ENCODE measurements around the gene MMP8. TPM values are rescaled to one million over a fixed set of nuclear protein-coding genes. Genes with fewer than 3 reads are reported as not detected.

Gene MMP8, protein sequence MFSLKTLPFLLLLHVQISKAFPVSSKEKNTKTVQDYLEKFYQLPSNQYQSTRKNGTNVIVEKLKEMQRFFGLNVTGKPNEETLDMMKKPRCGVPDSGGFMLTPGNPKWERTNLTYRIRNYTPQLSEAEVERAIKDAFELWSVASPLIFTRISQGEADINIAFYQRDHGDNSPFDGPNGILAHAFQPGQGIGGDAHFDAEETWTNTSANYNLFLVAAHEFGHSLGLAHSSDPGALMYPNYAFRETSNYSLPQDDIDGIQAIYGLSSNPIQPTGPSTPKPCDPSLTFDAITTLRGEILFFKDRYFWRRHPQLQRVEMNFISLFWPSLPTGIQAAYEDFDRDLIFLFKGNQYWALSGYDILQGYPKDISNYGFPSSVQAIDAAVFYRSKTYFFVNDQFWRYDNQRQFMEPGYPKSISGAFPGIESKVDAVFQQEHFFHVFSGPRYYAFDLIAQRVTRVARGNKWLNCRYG
- total RNA-seq: not detected

DNA sequence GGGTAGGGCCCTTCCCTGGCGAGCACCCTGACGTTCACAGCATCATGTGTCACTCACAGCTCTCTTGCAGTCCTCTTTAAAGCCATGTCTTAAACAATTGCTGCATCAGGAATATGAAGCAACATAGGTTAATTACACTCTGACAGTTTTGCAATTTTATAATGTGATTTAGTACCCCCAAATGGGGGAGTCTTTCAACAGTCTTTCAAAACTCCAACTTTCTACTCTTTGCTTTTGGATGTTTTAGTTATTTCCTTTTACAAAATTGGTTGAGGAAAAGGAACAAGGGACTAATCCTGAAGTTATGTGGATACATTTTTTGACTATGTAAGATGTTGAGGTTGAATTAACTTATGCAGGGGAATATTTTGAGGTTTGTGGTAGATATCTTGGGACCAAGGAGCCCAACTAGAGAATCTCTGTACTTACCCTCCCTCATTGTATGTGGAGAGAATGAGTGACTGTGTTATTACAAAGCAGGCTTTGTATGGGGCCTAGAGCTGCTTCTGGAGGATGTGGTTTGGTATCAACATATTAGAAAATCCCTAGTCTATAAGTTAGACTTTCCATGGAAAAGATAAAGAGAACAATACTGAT is at the start of gene MMP8:
MMP8 (minus strand) TSS at position 51 of the 597 bp plus-strand sequence. CDS start 99 bp downstream, outside the sequence.
- H3K9me3 Mint-ChIP-seq (ENCODE audit: low read depth): no peaks in the 10 kb centered on the region
- H3K27ac Mint-ChIP-seq: no peak within 1 kb of the TSS
- no peak within 1 kb of the TSS for H3K4me3 Mint-ChIP-seq
- H3K4me1 Mint-ChIP-seq: no peaks in the 10 kb centered on the region
- peaks cover 2% of the 10 kb centered on the region for H3K27me3 Mint-ChIP-seq
- CTCF ChIA-PET: no interaction called here
- DNase-seq (no peak), ATAC-seq (no peak)
- no peaks in the 10 kb centered on the region for H3K36me3 Mint-ChIP-seq

DNA sequence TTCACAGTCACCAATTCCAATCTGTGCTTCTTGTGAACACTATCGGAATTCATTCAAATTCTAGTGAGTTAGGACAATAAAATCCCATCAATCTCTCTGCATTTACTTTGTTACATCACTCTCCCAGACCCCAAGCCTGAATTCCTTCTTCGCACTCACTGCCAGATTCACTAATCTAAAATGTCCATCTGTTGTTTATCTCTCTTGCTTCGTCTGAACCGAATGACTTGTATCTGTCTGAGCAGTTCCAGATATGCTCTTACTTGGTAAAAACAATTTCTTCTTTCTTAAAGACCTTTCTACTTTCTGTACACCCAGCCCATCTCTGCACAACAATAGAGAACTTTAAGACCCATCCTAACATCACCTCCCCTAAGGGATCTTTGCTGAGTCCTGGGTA is 48.6 kb upstream of the MMP8 start:
- no peaks in the 10 kb centered on the region for H3K4me1 Mint-ChIP-seq
- peaks cover under 1% of the 10 kb centered on the region for H3K27me3 Mint-ChIP-seq
- ATAC-seq: no peak
- CTCF ChIA-PET: no interaction called here
- H3K27ac Mint-ChIP-seq: no peak overlapping the region
- no peaks in the 10 kb centered on the region for H3K9me3 Mint-ChIP-seq (ENCODE audit: low read depth)
- H3K36me3 Mint-ChIP-seq: no peaks in the 10 kb centered on the region
- no peak for DNase-seq
- no peak overlapping the region for H3K4me3 Mint-ChIP-seq

DNA sequence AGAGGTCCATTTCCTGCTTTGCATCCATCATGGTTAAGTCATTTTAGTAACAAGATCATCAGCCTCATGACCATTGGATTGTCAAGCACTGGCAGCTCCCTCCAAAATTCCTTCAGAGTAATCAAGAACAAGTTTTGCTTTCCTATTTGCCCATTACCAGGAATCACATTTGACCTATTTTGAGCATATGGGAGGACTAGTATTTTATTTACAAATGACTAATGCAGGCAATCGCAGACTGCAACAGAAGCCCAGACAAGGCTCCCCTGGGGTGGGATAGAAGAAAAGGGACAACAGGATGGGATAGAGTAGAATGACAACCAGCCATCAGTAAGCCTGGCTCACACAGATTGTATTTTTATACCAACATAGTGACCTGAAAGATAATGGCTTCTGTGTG is 46.6 kb upstream of the MMP8 start:
- Mint-ChIP-seq H3K4me3 (no peak overlapping the region), H3K27me3 (no peaks in the 10 kb centered on the region), H3K4me1 (no peaks in the 10 kb centered on the region), H3K9me3 (ENCODE audit: low read depth) (no peaks in the 10 kb centered on the region), H3K36me3 (no peaks in the 10 kb centered on the region), H3K27ac (no peak overlapping the region)
- DNase-seq (no peak), ATAC-seq (no peak)
- CTCF ChIA-PET: no interaction called here

DNA sequence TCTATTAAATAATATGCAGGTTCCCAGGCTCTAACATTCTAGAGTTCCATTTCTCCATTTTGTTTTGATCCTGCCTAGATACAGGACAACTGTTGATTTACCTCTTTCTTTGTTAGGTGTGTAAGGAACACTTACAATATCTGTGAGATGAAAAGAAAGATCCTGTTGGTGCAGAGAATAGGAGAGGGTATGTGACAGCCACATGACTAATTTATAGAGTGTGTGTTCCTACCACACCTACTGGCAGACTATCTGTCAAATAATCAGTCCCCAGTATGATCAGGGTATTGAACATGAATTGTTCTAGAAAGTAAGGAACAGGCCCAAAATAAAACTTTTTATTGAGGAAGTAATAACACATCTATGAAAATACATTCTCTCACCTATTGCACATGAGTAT is 45.4 kb upstream of the MMP8 start:
- DNase-seq (no peak), ATAC-seq (no peak)
- H3K9me3 Mint-ChIP-seq (ENCODE audit: low read depth): no peaks in the 10 kb centered on the region
- no peaks in the 10 kb centered on the region for H3K27me3 Mint-ChIP-seq
- CTCF ChIA-PET: no interaction called here
- no peak overlapping the region for H3K4me3 Mint-ChIP-seq
- no peaks in the 10 kb centered on the region for H3K4me1 Mint-ChIP-seq
- H3K36me3 Mint-ChIP-seq: no peaks in the 10 kb centered on the region
- no peak overlapping the region for H3K27ac Mint-ChIP-seq

DNA sequence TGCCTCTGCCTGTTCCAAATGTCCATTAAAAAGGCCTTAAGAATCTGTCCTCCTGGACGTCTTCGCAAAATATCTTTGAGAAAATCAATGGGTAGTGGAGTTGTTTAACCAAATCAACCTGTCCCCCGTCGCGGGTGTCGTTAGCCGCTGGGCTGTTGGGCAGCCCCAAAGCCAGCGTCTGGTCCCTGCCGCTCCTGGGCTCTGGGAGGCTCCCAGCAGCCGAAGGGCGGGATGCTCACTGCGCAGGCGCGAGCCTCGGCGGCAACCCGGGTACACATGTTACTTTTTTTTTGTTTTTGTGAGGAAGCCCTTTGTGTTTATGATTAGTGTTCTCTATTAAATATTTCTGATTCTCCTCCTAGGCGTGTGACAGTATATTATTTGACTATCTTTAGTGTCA is 43.0 kb upstream of the MMP8 start:
- no peaks in the 10 kb centered on the region for H3K27me3 Mint-ChIP-seq
- ATAC-seq (no peak), DNase-seq (no peak)
- no peaks in the 10 kb centered on the region for H3K36me3 Mint-ChIP-seq
- H3K9me3 Mint-ChIP-seq (ENCODE audit: low read depth): no peaks in the 10 kb centered on the region
- H3K4me1 Mint-ChIP-seq: no peaks in the 10 kb centered on the region
- no peak overlapping the region for H3K4me3 Mint-ChIP-seq
- H3K27ac Mint-ChIP-seq: no peak overlapping the region
- CTCF ChIA-PET: no interaction called here

DNA sequence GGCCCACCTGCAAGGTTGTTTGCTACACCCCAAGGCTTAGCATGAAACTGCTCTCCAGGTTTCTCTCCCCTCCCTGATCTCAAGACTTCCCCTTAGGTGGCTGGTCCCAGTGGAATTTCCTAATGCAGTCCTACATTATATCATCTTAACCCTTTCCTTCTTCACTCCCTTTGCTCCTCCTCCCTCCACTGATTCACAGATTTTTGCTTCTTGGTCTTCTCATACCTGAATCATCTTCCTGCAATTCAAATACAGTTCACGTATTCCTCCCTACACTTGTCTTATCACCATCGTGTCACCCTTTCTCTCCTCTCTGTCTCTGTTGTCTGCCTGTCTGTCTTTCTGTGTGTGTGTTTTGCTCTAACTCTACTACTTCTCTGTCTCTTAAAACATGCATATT is 38.7 kb upstream of the MMP8 start:
- H3K4me1 Mint-ChIP-seq: peaks cover 2% of the 10 kb centered on the region
- H3K9me3 Mint-ChIP-seq (ENCODE audit: low read depth): no peaks in the 10 kb centered on the region
- CTCF ChIA-PET: no interaction called here
- H3K36me3 Mint-ChIP-seq: no peaks in the 10 kb centered on the region
- ATAC-seq (no peak), DNase-seq (no peak)
- no peak overlapping the region for H3K4me3 Mint-ChIP-seq
- no peaks in the 10 kb centered on the region for H3K27me3 Mint-ChIP-seq
- H3K27ac Mint-ChIP-seq: no peak overlapping the region

DNA sequence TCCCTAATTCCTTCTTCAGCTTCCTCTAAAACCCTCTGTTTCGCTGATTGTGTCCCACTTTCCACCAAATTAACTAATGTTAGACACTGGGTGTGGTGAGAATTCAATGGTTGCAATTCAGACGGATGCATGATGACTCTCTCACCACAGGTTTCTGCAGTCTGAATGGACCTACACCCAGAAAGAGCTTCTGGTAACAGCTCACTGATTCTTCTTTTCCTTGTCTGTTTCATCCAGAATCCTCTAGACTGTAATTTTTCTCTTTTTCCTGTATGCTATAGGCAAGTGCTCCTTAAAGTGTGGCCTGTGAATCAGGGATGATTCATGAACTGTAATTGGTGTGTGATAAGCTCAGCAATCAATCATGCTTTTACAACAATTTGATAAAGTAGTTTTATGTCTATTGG is 37.6 kb upstream of the MMP8 start:
- ATAC-seq: no peak
- CTCF ChIA-PET: interaction anchor here (0.7 kb wide), 1 partner anchor 9 kb away, joined by 3 read pairs; no protein-coding TSS in a partner anchor

DNA sequence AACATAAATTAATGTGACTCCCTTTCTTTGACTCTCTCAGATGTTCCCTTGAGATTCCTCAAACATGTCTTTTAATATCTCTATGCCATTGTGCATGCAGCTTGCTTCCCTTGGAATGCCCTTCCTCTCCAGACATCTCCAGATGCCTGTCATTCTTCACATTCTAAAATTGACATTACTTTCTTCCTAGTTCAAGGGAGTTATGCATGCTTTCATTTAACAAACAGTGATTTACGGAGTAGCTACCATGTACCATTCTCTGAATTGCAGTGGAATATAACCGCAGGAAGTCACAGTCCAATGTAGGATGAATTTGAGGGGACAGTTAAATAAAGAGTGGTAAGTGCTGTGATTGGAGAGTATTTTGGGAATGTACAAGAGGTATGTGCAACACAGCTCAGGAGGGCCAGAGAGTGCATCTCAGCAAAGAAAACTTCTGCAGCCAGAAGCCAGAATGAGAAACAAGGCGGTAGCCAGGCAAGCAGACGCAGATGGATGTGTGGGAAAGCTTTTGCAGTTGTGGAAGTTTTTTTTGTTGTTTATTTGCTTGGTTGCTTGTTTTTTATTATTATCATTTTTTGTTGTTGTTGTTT is 37.0 kb upstream of the MMP8 start:
- CTCF ChIA-PET: interaction anchor here (0.7 kb wide), 2 partner anchors 9 to 31 kb away, joined by 3 to 6 read pairs; no protein-coding TSS in a partner anchor
- no peaks in the 10 kb centered on the region for H3K36me3 Mint-ChIP-seq
- peaks cover 2% of the 10 kb centered on the region for H3K4me1 Mint-ChIP-seq
- DNase-seq (no peak), ATAC-seq (no peak)
- no peak overlapping the region for H3K27ac Mint-ChIP-seq
- H3K4me3 Mint-ChIP-seq: no peak overlapping the region
- H3K27me3 Mint-ChIP-seq: no peaks in the 10 kb centered on the region
- H3K9me3 Mint-ChIP-seq (ENCODE audit: low read depth): no peaks in the 10 kb centered on the region

More for the DNA sequence above, 37.6 kb upstream of the MMP8 start:
- H3K4me3 Mint-ChIP-seq: no peak overlapping the region
- no peaks in the 10 kb centered on the region for H3K27me3 Mint-ChIP-seq
- H3K27ac Mint-ChIP-seq: no peak overlapping the region
- H3K4me1 Mint-ChIP-seq: peaks cover 2% of the 10 kb centered on the region
- no peak for DNase-seq
- H3K9me3 Mint-ChIP-seq (ENCODE audit: low read depth): no peaks in the 10 kb centered on the region
- H3K36me3 Mint-ChIP-seq: no peaks in the 10 kb centered on the region

DNA sequence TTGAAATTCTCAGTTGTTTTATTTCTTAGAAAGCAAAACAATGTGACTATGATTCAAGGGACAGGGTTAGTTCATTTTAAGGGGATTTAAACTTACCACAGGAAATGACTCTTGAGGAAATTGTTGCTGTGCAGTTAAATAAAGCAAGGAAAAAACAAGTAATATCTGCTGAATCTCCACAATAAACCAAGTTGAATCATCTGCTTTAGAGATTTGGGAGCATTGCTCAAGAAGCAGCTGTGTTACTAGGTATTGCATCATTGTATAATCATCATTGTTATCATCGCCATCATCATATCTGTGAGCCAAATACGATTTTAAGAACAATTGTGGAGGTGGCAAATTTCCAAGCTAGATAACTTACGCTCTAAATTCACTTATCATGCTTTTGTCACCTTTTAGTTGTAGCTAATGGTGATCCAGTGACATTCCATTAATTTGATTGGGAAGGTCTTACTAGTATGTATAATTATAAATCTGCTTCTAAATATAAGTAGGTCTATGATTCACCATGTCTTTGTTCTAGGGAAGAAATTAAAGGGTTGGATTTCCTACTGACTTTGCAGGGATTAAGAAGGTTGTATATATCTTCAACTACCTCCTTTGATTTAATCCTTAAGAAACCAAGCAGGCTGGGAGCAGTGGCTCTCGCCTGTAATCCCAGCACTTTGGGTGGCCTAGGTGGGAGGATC is 35.7 kb upstream of the MMP8 start:
- DNase-seq: no peak
- no peak for ATAC-seq
- no peak overlapping the region for H3K27ac Mint-ChIP-seq
- H3K36me3 Mint-ChIP-seq: no peaks in the 10 kb centered on the region
- H3K4me3 Mint-ChIP-seq: no peak overlapping the region
- CTCF ChIA-PET: interaction anchor here (0.6 kb wide), 1 partner anchor 677 kb away, joined by 3 read pairs; no protein-coding TSS in a partner anchor
- no peaks in the 10 kb centered on the region for H3K27me3 Mint-ChIP-seq
- H3K4me1 Mint-ChIP-seq: peaks cover 2% of the 10 kb centered on the region
- no peaks in the 10 kb centered on the region for H3K9me3 Mint-ChIP-seq (ENCODE audit: low read depth)

DNA sequence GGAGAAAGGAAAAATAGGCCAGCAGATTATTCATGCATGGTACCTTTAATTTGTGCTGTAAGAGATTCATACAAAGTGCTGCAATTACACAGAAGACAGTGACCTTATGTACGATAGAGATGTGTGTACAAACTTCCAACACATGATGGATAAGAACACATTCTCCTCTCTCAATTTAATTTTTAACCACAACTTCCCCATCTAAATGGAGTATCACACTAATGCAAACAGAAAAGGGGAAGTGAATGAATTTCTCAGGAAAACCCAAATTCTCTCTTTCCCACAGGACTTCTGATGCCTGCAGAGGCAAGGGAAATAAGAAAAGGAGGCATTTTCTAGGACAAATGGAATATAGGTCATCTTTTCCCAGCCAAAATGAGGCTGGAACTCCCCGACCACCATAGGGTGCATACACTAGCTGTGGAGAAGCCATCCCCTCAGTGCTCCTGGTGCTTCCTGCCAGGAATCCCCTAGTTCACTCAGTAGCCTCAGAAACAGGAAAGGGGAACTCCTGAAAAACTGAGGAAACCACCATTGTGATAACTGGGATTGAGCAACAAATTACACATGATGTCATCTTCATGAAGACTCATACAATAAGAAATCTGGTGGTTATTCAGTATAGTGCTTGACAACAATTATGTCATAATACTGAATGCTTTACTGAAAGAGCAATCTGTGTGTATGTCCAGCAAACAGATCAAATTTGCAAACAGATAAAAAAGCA is 33.2 kb upstream of the MMP8 start:
- Mint-ChIP-seq H3K9me3 (ENCODE audit: low read depth) (no peaks in the 10 kb centered on the region), H3K4me1 (peaks cover 2% of the 10 kb centered on the region), H3K27ac (no peak overlapping the region), H3K36me3 (no peaks in the 10 kb centered on the region), H3K27me3 (peaks cover 8% of the 10 kb centered on the region), H3K4me3 (no peak overlapping the region)
- CTCF ChIA-PET: no interaction called here
- DNase-seq: no peak
- ATAC-seq: no peak

DNA sequence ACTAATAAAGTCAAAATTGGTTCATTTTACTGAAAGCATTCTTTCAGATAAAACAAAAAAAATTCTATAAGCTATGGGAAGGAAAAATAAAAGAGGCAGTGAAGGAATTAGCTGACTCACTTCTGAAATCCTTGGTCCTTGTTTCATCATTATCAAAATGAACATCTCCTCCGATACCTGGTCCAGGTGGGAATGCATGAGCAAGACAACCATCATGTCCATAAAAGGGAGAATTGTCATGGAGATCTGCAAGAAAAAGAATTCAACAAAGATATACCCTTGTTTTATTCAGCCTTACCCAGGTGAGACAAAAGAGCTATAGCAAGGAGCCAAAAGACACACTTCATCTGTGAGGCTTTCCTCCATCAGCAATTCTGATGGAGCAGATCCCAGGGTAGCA is 28.5 kb upstream of the MMP8 start:
- CTCF ChIA-PET: interaction anchor here (0.8 kb wide), 1 partner anchor 9 kb away, joined by 3 read pairs; no protein-coding TSS in a partner anchor
- no peak overlapping the region for H3K4me3 Mint-ChIP-seq
- no peak overlapping the region for H3K27ac Mint-ChIP-seq
- DNase-seq: no peak
- H3K9me3 Mint-ChIP-seq (ENCODE audit: low read depth): no peaks in the 10 kb centered on the region
- H3K27me3 Mint-ChIP-seq: peaks cover 18% of the 10 kb centered on the region
- ATAC-seq: no peak
- H3K36me3 Mint-ChIP-seq: no peaks in the 10 kb centered on the region
- no peaks in the 10 kb centered on the region for H3K4me1 Mint-ChIP-seq

DNA sequence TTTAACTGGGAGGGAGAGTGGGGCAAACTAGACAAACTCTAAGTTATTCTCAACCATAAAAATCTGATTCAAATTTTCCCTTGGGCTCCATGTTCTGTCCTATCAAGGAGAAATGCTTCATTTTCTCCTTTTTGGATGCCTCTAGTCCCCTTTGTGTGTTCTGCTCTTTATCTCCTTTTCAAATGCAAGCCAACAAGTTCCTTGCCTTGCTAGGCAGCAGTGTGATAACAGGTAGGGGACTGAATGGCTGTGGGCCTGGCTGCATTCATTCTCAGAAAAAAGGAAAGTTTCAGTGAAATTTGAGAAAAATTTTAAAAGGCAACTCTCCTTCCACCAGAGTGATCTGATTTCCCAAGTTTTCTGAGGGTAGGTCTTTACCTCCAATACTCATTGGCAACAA is 26.9 kb upstream of the MMP8 start:
- peaks cover 2% of the 10 kb centered on the region for H3K36me3 Mint-ChIP-seq
- H3K9me3 Mint-ChIP-seq (ENCODE audit: low read depth): peaks cover 4% of the 10 kb centered on the region
- no peak for ATAC-seq
- no peak for DNase-seq
- no peak overlapping the region for H3K27ac Mint-ChIP-seq
- H3K4me1 Mint-ChIP-seq: no peaks in the 10 kb centered on the region
- no peak overlapping the region for H3K4me3 Mint-ChIP-seq
- CTCF ChIA-PET: no interaction called here
- peaks cover 18% of the 10 kb centered on the region for H3K27me3 Mint-ChIP-seq
